Keratinocyte (primary cell): ENCODE data around the gene TTC32.

Experiments
- CTCF ChIP-seq, 3 experiments: IDR thresholded peaks in 1 of 3; conservative IDR thresholded peaks in 1 of 3; optimal IDR thresholded peaks in 1 of 3; 2 replicates in 2 of 3; 3 replicates in 1 of 3; pipeline versions ENCODE3 to v1.5.1; 2011; ENCODE audit warnings: low read length in 3 of 3, mild to moderate bottlenecking in 3 of 3, moderate library complexity in 2 of 3, control low read depth in 1 of 3, inconsistent platforms in 1 of 3; ENCODE audit not compliant: insufficient read depth in 2 of 3; ENCODE audit errors: extremely low read depth in 1 of 3
- EZH2 ChIP-seq: IDR thresholded peaks from one replicate; pipeline ENCODE4 v1.6.1; 2012; ENCODE audit warnings: inconsistent platforms, mild to moderate bottlenecking, low read length, moderate library complexity

GRCh38 chr2:19916385-19916950 is 14.7 kb upstream of the TTC32 start:
- TF ChIP-seq CTCF (optimal IDR thresholded peaks at IDR 0.05 in 1 of 3, IDR thresholded peaks at IDR 0.05 in 1 of 3, conservative IDR thresholded peaks at IDR 0.05 in 1 of 3; ENCODE audit: extremely low read depth in 1 of 3, insufficient read depth in 2 of 3, low read length in 3 of 3): no peak
- TF ChIP-seq EZH2: no peak
